NCI-H69 (cell line): Measurements from ENCODE around the gene ACTN2.

ENCODE experiments used
- DNase-seq: peaks from one replicate; lab custom pipeline; 2025; lab: John Stamatoyannopoulos, UW

The ACTN2 gene

GRCh38 chr1:236742421-236743160, 56.3 kb downstream of the ACTN2 start:
- no peak for DNase-seq

DNA sequence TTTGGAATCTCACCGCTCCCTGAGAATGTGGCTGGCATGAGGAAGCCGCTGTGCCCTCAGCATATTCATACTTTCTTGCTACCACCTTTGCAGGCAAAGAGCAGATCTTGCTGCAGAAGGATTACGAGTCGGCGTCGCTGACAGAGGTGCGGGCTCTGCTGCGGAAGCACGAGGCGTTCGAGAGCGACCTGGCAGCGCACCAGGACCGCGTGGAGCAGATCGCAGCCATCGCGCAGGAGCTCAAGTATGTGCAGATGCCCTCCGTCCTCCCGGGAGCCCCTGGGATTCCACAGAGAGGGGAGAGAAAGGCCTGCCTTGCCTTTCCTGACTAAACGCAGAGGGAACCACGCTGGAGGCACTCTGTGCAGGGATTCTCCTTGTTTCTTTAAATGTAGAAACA, 58.2 kb downstream of the ACTN2 start:
- no peak for DNase-seq

DNA sequence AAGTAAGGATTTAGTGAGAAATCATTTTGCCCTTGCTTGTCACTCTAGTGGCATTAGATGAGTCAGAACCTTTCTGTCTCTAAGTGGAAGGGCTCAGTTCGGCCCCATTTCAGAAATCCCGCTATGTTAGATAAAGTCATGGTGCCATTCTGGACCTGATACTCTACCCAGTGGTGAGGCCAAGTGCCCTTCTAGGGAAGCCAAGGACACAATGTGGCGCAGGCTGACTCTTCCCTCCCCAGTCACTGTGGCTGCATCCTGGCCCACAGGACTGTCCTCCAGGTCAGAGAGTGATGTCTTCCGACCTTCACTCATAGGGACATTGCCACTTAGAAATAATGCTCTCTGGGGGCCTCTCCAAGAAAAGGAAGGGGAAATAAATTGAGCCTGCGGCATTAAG, 60.5 kb downstream of the ACTN2 start:
- DNase-seq = no peak

DNA sequence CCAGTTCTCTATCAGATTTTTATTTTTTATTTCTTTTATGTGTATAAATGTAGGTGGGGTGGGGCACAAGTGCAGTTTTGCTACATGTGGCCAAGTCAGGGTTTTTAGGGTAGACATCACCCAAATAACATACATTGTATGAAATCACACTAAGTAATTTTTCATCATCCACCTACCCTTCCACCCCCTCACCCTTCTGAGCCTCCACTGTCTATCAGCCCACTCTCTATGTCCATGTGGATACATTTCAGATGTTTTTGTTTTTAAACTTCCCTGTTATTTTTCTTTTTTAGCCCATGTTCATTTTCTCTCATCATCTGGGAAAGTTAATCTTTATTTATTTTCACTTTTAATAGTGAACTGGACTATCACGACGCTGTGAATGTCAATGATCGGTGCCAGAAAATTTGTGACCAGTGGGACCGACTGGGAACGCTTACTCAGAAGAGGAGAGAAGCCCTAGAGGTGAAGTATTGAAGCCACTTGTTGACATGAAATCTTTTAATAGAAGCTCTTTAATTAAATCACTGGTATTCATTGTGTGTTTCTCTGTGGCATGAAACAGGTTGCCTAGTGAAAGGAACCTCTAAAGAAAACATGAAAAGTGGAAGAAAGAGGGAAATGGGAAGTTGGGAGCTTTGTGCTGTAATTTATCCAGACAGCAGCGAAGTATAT, 61.1 kb downstream of the ACTN2 start:
- no peak for DNase-seq

GRCh38 chr1:236748268-236748870, 62.1 kb downstream of the ACTN2 start:
- no peak for DNase-seq

- DNase-seq = no peak
Measured at GRCh38 chr1:236750928-236751327, 64.6 kb downstream of the ACTN2 start.

- DNase-seq = no peak
Measured at GRCh38 chr1:236751385-236751784, 65.1 kb downstream of the ACTN2 start.

- DNase-seq = no peak
Measured at GRCh38 chr1:236751935-236752334, 65.6 kb downstream of the ACTN2 start.

DNA sequence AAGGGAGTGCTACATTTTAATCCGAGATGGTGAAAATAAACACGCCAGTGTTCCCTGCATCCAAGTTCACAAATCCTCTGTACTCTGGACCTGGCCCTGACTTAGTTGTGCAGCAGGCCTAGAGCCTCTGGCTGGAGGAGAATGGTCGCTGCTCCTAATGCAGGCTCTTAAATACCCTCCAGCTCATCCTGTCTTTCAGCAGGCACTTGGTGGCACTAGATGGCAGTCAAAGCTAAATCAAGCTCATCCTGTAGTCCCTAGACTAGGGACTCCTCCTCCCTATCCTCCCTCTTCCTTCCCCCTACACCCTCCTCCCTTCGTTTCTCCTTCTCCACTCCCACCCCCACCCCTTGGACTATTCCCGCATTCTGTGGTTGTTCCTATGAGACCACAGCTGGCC, 67.2 kb downstream of the ACTN2 start:
- peak; percentile 66 for DNase-seq

DNA sequence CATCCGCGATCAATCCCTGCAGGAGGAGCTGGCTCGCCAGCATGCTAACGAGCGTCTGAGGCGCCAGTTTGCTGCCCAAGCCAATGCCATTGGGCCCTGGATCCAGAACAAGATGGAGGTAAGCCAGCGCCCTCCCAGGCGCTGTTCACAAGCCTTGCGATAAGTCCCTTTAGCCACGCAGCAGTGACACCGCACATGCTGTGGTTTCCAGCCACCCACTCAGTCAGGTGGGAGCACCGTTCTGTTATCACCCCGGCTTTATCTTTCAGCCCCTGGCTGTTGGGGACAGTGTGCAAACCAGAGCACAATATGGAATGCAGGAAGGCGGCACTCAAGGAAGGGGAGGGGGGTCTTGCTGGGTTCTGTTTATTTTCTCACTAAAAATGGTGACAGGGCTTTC, 67.7 kb downstream of the ACTN2 start:
- no peak for DNase-seq

GRCh38 chr1:236754525-236755210, 68.4 kb downstream of the ACTN2 start:
- DNase-seq = no peak

DNA sequence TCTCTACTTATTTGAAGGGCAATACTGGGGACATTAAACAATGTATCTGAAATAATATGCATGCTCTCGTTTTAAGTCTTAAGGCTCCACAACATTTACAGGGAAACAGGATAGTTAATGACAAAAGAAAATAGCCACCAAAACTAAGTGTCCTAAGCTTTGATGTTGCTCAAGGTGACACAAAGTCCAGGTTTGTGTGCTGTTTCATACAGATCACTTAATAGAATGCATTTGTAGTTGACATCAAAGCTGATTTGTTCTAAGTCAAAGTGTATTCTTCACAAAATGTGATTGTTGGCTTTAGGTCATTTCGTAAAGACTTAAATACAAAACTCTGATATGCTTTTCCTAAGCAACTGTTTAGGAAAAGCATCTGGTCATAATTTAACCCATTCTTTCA, 71.3 kb downstream of the ACTN2 start:
- DNase-seq = no peak

DNA sequence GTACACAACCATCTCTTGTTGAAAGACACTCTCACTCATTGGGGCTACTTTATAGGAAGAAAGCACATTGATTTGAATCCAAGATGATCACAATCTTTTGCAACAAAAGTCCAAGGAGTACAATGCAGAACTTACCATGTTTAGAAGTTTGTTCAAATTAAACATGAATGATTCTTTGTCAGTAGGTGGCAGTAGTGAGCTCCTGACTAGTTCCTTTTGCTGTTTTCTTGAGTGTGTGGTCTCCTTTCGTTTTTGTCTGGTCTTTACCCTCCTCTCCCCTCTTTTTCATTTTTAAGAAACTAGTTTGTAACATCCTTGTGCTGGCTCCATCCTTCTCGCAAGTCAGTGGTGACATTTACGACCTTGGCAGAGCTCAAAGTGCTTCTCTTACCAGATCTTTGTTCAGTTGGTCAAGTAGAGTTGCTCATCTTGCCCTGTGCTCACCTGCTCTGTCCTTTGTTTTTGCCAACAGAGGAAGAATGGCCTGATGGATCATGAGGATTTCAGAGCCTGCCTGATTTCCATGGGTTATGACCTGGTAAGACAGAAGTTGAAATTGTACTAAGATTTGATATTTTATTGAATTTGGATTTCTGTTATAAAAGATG, 73.1 kb downstream of the ACTN2 start:
- peak; percentile 56 for DNase-seq

GRCh38 chr1:236760480-236760879, 74.2 kb downstream of the ACTN2 start:
- no peak for DNase-seq

- DNase-seq = no peak
Measured at GRCh38 chr1:236760986-236761385, 74.7 kb downstream of the ACTN2 start.

DNA sequence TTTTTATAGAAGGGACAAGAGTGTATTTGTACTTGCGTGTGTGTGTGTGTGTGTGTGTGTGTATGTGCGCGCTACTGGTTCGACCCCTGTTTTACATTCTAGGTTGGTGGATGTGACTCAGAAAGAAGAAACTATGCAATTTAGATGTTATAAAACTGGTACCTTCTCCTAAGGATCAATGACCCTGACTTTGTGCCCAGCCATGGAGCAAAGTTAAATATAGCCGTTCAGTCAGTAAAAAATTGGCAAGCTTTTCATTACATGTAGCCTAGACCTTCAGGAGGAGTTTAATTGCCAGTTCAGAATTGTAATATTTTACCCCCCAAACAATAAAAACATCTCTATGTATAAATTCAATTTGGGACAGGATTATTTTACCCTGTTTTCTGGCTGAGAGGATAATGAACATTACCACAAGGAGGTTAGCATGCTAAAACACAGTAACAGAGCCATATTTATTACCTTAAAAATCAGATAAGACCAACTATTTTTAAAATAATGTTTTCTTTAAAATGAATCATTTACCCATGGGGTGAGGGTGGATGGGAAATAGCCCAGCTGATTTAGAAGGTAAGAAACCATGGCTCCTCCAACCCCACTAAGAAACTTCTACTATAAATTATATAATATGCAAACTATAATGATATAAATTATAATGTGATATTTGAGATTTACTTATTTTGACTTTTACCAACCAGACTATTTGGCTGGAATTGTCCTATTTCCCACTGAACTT, 75.3 kb downstream of the ACTN2 start:
- DNase-seq = no peak

GRCh38 chr1:236762410-236762809, 76.1 kb downstream of the ACTN2 start:
- DNase-seq = no peak

DNA sequence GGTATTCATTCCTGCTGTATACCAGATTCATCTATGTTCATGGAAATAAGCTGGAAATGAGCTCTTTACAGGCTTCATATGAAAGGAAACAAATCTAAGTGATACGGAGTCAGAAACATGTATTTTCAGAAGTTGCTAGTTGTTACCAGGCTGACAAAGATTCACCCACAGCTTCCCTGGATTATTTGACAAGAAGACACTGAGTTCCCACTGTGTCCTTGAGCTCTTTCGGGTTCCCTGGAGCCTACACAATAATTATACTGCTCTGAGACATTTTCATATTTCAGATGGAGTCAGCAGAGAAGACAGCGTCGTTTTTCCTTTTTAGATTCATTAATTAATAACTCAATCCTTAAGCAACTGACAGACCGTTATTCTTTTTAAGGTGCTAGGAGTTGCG, 79.5 kb downstream of the ACTN2 start:
- no peak for DNase-seq

DNA sequence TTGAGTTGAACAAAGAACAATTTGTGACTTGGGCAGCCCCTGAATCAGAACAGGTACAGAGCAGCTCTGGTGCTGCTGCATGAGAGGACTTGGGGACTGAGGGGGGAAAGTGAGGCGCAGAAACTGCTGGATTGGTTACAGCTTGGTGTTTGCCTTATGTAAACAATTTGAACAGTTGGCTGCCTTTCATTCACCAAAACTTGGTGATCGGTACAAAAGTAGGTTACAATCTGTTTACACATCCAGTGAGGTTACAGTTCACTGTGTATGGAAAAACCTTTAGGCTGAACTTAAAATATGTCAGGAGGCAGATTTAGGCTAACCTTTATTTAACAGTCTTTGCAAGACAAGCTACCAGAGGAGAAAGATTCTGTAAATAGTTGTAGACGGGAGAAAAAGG, 80.2 kb downstream of the ACTN2 start:
- peak; percentile 24 for DNase-seq

DNA sequence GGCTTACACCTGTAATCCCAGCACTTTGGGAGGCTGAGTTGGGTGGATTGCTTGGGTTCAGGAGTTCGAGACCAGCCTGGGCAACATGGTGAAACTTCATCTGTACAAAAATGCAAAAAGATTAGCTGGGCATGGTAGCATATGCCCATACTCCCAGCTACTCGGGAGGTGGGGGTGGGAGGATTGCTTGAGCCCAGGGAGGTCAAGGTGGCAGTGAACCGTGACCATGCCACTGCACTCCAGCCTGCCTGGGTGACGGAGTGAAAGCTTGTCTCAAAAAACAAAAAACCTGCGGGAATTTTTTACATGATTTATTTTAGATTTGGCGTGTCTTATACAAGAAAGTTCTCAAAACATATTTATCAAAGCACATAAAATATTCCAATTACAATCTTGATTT, 81.0 kb downstream of the ACTN2 start:
- DNase-seq = no peak

DNA sequence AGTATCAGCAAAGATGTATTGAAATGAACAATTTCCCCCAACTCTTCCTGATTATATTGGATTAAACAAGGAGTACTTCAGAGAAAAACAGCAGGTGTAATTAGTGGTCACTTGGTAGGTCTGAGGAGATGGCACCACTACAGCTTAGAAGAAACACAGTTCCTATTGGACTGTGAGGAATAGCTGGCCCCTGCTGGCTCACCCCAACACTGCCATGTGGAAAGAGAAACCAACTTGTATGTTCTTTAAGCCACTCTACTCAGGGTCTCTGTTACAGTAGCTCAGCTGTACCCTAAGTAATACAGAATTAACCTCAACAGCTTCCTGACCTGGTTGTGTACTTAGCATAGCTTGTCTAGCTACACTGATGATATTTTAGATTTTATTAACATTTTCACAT, 82.3 kb downstream of the ACTN2 start:
- no peak for DNase-seq

GRCh38 chr1:236773919-236774318, 87.6 kb downstream of the ACTN2 start:
- no peak for DNase-seq
